Measurements from ENCODE around the gene COPB1.
A peak's percentile ranks its signal among the peaks of the same experiment; 100 is the strongest.
"Not testable (repeated sequence)": the region's sequence is repeated elsewhere in the genome, so short reads cannot be mapped to it uniquely, and the experiment has no call there.

COPB1 gene, protein sequence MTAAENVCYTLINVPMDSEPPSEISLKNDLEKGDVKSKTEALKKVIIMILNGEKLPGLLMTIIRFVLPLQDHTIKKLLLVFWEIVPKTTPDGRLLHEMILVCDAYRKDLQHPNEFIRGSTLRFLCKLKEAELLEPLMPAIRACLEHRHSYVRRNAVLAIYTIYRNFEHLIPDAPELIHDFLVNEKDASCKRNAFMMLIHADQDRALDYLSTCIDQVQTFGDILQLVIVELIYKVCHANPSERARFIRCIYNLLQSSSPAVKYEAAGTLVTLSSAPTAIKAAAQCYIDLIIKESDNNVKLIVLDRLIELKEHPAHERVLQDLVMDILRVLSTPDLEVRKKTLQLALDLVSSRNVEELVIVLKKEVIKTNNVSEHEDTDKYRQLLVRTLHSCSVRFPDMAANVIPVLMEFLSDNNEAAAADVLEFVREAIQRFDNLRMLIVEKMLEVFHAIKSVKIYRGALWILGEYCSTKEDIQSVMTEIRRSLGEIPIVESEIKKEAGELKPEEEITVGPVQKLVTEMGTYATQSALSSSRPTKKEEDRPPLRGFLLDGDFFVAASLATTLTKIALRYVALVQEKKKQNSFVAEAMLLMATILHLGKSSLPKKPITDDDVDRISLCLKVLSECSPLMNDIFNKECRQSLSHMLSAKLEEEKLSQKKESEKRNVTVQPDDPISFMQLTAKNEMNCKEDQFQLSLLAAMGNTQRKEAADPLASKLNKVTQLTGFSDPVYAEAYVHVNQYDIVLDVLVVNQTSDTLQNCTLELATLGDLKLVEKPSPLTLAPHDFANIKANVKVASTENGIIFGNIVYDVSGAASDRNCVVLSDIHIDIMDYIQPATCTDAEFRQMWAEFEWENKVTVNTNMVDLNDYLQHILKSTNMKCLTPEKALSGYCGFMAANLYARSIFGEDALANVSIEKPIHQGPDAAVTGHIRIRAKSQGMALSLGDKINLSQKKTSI

DNA sequence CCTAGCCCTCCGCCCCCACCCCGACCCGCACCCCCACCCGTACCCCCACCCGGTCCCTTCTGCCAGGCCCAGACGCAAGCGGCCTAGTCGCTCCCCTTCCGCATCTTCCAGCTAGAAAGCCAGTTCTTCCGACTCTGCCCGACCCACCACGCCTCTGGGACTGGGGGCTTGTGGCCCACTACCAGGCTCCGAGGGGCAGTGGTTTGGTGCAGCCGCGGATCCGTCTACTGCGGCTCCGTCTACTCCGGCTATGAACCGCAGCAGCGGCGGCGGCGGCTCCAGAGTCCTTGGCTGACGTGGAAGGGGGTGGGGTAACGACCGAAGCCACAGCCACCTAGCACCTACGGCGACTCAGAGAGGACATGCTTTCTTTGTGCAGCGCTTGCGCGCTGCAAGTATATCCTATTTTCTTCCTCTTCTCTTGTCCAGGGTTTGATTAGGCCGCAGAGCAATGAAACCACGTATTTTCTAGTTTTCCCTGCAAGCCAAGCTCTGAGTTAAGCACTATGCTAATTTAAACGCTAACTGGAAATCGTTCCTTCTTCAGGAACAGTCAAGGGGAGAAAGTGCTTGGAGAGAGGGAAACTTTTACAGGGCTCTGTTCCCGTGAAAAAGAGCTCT is at the start of gene COPB1:
Gene COPB1 (minus strand): TSS at position 252 of the 621 bp plus-strand sequence. CDS start 883 bp downstream, outside the sequence.
- peak; percentile 69 to 85 (median 82) for DNase-seq

DNA sequence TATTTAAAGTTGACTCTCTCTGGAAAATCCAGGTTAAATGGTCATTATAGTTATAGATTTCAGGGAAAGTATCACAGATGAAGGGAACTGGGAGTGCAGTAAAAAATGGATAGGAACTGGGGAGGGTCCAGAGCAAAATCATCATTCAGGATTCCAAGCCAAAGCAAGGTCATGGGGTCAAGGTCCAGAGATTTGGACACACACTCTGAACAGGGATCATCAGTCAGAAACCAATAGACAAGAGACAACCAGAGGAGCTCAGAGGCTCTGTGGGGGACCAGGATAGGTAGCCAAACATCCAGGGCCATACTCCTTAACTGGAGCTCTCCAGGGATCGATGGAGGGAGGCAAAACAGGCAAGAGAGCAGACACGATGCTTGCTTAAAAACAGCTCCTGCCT is 47.8 kb upstream of the COPB1 start:
- no peak for DNase-seq

DNA sequence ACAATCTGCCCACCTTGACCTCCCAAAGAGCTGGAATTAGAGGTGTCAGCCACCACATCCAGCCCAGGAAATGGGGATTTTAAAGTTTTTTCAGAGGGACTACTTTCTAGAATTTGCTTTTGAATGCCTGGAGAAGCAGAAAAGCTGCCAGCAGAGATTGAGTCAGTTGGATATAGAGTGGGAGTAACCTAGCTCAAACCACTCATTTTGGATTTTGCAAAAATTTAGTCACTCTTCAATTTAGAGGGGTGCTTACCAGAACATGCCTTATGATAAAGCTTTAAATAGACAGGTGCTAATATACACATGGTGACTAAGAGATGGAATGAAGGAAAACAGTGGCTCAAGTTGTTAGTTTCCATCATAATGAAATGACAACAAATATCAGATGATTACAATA is 47.1 kb upstream of the COPB1 start:
- no peak for DNase-seq

DNA sequence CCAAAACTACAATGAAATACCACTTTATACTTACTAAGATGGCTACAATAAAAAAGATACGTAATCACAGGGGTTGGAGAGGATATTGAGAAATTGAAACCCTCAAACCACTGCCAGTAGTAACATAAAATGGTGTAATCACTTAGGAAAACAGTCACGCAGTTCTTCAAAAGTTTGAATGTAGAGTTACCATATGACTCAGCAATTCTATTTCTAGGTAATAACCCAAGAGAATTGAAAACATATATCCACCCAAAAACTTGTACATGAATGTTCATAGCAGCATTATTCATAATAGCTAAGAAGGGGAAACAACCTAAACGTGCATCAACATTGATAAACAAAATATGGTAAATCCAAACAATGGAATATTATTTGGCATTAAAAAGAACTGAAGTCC is 45.0 kb upstream of the COPB1 start:
- DNase-seq: no peak

DNA sequence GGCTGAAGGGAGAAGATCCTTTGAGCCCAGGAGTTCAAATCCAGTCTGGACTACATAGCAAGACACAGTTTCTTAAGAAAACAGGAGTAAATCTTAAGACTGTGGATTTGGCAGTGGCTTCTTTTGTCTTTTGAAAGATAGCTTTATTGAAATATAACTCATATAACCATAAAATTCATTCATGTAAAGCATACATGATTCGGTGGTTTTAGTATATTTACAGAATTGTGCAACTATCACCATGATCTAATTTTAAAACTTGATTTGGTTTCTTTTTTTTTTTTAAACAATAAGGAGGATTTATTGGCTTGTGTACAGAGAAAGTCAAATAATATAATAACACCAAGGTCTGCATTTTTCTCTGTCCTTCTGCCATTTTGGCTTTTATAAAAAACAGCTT is 43.6 kb upstream of the COPB1 start:
- DNase-seq: no peak

DNA sequence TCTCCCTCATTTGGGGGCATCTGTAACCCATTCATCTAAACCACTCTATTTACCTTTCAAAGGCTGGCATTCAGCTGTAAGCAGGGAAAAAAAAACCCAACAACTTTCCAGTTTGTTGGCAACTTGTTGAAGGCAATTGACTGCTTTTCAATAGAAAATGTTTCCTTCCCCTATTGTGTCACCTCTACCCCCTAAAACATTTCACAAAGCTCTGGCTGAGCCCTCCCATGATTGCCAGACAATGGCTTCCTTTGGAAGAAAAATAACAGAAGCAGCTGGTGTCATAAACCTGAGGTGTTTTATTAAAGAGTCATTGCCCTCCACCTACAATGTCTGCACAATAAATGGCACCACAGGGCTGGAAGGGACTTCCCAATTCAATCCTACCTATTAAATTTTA is 42.7 kb upstream of the COPB1 start:
- DNase-seq: no peak

DNA sequence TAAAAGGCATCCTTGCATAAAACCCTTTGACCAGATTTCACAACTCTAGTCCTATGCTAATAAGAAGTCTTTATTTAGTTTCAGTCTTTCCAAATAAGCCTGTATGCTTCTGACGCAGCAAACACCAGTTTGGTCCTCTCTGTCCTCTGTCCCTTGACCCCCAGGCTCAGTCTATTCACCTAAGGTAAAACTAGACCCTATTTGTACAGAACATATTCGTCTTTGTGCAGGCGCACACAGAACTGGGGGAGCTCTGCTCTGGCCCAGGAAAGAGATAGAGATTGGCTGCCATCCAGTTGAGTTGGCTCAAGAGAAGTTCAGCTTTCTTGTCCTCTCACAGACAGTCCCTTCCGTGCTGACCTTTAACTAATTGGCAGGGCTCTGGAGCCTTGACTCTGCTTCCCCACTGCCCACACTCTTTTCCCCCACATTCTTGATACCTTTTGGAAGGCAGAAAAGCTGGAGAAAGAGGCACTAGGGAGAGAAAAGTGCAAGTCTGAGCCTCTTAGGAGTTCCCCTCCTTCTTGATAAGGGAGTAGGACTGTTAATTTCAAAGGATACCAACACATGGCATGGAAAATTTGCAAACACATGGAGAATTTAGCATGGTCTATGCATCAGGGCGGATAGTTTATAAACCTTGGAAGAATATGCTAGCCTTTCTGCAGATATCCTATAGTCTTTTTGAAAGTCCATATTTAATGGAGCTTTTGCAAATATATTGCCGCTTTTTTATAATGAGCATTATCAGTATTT is 41.8 kb upstream of the COPB1 start:
- no peak for DNase-seq

DNA sequence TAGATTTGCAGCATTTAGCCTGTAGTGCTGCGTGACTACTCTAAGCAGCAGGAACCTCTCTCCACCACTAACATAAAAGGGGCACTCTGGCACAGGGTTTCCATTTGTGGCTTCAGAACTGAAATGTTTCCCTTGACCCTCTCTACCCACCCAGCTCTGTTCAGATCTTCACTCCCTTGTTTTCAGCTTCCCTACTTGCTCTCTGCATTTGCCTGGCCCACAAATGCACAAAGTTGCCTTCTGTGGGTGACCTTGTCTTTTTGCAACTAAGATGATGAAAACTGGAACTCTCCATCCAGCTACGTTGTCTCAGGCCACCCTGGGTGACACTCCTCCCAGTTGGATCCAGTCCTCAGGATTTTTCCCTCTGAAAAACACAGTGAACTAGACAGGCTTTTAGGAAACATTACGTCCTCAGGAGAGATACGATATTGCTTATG is 40.4 kb upstream of the COPB1 start:
- no peak for DNase-seq

DNA sequence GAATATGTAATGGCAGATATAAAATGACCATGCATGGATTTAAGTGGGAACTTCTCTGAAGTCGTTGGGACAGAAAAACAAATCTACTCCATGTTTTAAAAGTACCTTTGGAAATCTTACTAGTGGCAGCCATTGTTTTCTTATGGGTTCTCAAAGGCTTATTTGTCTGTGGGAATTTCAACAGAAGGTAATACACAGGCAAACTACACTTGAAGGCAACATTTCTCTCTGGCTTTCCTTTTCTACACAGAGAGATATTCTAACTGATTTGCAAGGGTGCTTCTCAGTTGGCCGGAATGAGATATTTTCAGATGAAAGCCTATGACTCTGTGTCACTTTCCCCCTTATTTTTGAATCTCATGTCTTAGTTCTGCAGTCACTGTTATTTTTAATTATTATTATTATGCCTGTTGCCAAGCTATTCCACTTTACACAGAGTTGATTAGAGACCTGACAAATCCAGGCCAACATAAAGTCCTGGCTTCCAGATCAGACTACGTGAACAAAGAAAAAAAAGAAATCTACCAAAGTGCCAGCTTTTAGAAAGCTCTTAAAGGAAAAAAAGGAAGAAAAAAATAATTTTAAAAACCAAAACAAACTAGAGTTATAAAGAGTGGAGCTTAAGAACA is 39.4 kb upstream of the COPB1 start:
- DNase-seq: no peak

DNA sequence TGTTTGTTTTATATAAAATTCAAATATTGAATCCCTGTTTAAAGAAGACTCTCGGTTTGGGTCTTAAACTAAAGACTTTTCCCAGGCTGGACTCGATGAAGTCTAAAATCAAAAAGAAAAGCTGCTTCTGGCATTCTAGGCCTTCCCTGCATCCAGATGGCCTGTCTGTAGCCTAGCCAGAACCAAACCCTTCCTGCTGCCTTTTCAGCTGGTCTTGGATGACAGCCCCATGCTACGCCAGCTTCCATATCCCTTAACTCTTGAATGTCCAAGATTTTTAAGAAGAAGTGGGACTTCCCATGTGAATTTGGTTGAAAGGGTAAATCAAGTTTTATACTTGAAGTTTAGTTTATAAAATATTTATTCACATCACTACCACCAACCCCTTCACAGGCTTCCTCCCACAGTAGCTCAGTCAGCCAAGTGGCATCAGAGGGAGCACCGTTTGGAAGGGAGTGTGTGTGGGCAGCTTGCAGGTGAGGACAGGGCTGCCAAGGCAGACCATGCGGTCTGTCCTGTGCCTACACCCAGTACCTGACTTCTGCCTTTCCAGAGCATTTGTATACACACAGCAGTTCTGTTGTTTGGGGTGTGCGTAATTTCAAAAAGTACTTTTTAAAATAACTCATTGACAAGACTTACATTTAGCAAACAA is 38.8 kb upstream of the COPB1 start:
- DNase-seq: no peak

DNA sequence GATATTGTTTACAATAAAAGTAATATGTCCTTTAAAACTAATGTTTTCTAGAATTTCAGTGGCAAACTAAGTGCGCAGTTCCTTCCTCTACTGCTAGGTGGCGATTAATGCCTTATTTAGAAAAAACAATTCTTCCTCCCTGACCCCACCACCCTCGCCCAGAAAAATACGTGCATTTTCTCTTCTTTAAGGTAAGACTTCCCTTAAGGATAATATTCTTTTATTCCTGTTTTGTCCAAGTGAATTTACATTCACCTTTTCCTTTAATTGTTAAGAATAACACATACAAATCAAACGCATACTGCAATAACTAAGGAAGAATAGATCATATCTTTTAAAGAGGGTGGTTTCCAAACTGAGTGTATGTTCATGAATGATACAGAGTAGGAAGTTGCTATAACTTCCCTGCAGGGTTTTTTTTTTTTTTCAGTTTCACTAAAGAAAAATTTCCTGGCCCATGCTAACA is 37.6 kb upstream of the COPB1 start:
- DNase-seq: peak in 1 of 4 experiments; percentile 4

DNA sequence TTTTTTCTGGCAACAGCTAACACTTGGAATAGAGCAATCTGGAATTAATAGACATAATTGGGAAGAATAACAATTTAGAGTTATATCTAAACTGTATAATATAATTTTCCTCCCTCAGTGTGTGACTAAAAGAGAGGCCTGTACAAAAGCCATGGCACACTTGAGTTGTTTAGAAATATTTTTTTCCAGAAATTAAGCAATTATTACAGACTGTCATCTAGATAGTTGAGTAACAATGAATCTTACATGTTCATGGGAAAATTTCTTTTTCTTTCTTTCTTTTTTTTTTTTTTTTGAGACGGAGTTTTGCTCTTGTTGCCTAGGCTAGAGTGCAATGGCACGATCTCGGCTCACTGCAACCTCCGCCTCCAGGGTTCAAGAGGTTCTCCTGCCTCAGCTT is 35.6 kb upstream of the COPB1 start:
- DNase-seq: not testable (repeated sequence)

DNA sequence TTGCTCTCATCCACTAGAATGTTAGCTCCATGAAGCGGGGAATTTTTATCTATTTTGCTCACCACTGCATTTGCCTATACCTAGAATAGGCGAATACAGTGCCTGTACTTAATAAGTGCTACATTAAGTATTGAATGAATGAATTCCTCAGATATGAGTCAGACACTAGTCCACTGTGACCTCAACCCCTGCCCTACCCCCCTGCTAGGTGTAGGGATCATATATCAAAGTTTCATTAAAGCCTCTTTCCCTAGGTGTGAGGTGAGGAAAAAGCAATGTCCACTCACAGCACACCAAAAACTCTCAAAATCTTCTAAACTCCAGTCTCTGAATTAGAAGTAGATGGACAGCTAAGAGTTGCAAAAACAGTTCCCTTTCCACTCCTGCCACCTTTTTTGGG is 30.3 kb upstream of the COPB1 start:
- DNase-seq: no peak

DNA sequence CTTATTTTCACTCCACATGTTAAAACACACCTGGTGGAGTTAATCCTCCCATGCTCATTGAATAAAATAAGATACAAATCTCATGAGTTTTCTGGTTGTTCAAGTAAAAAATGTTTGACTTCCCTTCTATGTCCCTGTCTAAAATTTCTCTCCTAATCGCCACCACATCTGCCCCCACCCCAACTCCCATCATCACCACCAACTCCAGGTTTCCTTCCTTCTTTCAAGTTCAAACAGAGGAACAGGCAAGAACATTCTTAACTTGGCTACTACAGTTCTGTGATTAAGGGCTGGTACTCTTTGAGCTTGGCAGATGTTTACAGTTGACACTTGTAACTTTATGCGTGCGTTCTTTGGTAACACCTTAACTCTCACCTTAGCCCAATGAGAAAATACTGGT is 29.7 kb upstream of the COPB1 start:
- DNase-seq: no peak

DNA sequence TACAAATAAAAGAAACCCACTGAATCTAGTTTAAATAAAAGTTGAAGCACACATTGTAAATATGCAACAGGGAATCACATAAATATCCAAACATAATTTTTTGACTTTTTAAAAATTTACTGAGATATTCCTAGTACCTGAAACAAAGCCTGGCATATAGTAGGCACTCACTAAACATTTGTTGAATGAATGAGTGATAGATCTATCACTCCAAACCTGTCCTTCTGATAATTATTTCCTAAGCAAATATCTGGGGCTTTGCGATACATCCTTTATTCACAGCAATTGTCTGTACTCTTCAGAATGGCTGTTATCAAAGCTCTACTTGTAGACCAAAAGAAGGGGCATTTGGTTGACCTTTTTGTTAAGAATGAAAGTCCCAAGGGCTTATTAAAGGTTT is 23.2 kb upstream of the COPB1 start:
- no peak for DNase-seq

DNA sequence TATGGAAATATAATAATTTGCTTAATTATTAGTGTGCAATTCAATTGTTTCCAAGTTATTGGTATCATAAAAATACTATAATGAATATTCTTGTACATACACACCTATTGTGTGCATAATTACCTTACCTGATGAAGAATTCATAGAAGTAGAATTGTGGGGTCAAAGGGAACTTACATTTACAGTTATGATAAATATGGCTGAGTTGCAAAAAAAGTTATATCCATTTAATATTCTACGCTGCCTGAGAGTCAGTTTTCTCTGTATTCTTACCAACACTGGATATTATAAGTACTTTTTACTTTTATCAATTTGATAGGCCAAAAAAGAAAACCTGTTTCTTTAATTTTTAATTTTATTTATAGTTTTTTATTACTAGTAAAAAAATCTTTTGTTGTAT is 22.6 kb upstream of the COPB1 start:
- no peak for DNase-seq

DNA sequence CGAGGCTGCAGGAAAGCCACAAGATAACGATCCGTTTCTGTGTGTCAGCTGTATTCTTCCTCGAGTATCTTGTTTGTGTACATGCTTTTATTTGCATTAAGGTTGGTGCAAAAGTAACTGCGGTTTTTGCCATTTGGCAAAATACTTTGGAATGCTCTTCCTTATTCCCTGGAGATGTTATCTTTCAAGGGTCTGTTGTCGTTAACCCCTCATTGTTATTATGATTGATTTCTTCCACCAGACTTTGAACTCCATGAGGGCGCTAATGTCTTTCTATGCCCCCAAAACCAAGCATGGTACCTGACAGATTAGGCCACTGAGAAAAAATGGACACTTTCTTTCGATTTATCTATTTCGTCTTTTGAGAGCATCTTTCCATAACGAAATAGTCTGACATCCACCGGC is 21.1 kb upstream of the COPB1 start:
- no peak for DNase-seq

DNA sequence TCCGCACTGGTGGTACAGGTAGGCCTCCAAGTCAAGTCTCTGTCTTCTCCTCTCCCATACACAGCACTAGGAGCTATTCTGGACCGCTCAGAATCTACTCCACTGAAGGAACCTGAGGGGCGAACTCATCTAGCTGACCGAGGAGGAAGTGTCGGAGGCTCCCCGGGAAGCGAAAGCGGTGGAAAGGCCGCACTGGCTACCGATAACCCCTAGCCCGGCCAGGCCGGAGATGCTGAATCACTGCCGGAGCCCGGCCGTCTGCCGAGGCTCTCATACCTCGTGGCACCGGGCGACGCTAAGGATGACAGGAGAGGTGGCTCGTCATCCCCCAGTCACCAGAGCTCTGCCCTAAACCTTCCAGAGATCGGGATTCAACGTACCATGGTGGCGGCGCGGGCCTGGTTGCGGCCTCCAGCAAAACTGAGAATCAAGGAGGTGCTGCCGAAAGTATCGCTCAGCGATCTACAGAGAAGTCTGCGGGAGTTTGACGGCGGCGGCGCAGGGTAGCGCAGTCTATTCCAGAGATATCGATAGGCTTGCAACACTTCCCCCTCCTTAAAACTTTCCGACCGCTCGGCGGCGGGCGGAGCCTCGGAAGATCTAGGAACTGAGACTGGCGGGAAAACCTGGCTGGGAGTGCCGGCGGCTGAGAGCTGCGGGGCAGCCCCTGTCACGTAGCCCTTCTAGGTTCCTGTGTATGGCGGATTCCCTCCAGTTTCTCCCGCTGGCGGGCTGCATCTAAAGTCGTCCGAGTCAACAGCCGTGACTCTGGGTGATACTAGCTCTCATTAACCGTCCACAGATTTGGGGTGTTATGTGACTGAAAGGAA is 20.5 kb upstream of the COPB1 start, which contains the start of gene PSMA1:
Gene PSMA1 (minus strand): TSS at position 470 of the 830 bp plus-strand sequence. CDS start 87 bp downstream, at position 383.
- peak; percentile 69 to 79 (median 77) for DNase-seq

DNA sequence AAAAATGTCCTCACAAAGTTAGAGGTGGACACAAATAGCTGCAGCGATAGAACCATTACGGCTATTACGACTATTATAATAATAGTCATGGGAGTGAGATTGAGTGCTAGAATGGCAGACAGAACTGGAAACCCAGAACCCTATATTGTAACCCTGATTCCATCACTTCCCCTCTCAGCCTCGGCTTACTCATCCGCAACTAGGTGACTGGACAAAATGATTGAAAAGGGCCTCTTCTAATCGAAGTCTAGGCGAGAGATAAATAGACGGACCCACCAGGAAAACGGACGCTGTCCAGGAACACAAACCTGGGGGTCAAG is 19.9 kb upstream of the COPB1 start:
- DNase-seq: no peak

DNA sequence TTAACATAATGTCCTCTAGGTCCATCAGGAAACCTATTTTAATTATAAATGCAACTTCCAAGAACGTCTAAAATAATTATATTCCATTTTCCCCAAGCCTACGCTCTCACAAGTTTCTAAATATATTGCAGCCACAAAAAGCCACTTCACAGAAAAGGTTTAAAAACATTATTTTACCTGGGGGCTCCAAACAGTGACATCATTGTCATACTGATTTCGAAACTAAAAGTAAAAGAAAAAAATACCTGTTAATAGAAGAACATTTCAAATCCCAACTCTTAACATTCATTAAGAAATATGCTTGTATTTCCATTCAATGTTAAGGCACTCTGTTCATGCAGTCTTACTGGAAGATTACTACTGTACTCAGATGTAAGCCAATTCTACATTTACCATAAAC is 19.2 kb upstream of the COPB1 start:
- DNase-seq: no peak

DNA sequence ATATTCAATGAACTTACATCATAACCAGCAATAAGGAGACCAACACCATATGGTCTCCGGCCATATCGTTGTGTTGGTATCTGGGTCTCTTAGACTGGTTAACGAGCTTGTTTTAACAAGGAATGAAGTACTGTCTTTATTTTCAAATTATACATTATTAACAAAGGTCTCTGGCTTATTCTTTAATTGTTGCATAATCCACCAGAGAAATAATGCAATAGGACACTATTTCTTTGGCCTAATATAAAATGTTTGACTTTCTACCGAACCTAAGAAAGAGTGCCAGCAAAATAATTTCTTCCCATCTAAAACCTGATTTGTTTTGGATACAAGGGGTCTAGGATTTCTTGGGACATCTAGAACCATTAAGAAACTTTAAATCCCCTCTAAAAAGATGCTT is 14.2 kb upstream of the COPB1 start:
- no peak for DNase-seq

All from activated CD4-positive, CD25-positive, alpha-beta regulatory T cell (primary cell).